CD14-positive monocyte (primary cell): ENCODE measurements around the gene IL27RA. TPM values are rescaled to one million over a fixed set of nuclear protein-coding genes. Genes with fewer than 3 reads are reported as not detected.
"Not testable (repeated sequence)": the region's sequence is repeated elsewhere in the genome, so short reads cannot be mapped to it uniquely, and the experiment has no call there.

Experiments used
- DNase-seq, 3 donors: peaks; one replicate each; pipeline ENCODE4 v3.0.0-alpha.2; 2011 to 2022
- H2AFZ ChIP-seq: 2 replicates; pipeline ENCODE4 v1.6.0; 2012; ENCODE audit warnings: mild to moderate bottlenecking, low read depth, low read length, inconsistent platforms; ENCODE audit not compliant: insufficient read depth, poor library complexity, severe bottlenecking
- H3K27ac ChIP-seq, 2 donors: 1 replicate in 1 of 2; 2 replicates in 1 of 2; pipeline ENCODE4 v1.5.1; 2012 to 2013; ENCODE audit warnings: low read length in 2 of 2, control low read depth in 1 of 2, inconsistent platforms in 1 of 2, low read depth in 1 of 2, mild to moderate bottlenecking in 1 of 2
- H3K27me3 ChIP-seq, 2 donors: one replicate each; pipeline versions ENCODE4 v1.6.0 to v1.6.1; 2011 to 2013; ENCODE audit warnings: low read length in 2 of 2; ENCODE audit not compliant: control insufficient read depth in 2 of 2, insufficient read depth in 2 of 2
- H3K36me3 ChIP-seq, 2 donors: replicated peaks in 1 of 2; 1 replicate in 1 of 2; 2 replicates in 1 of 2; pipeline versions ENCODE4 v1.5.1 to v1.6.1; 2012 to 2013; ENCODE audit warnings: low read length in 2 of 2, control low read depth in 1 of 2, inconsistent platforms in 1 of 2, mild to moderate bottlenecking in 1 of 2; ENCODE audit not compliant: insufficient read depth in 2 of 2, control insufficient read depth in 1 of 2
- H3K4me1 ChIP-seq, 2 donors: 1 replicate in 1 of 2; 2 replicates in 1 of 2; pipeline versions ENCODE4 v1.5.1 to v1.6.1; 2012 to 2013; ENCODE audit warnings: low read length in 2 of 2, control low read depth in 1 of 2, inconsistent platforms in 1 of 2, mild to moderate bottlenecking in 1 of 2, moderate library complexity in 1 of 2; ENCODE audit not compliant: insufficient read depth in 2 of 2, control insufficient read depth in 1 of 2
- H3K4me2 ChIP-seq: replicated peaks from 2 replicates; pipeline ENCODE3; 2012; ENCODE audit warnings: low read length, moderate library complexity, mild to moderate bottlenecking; ENCODE audit not compliant: poor library complexity, severe bottlenecking; ENCODE audit errors: extremely low read depth
- H3K4me3 ChIP-seq, 3 experiments: fragments of 200-600 bp in 1 of 3; sonication (generic) in 1 of 3; replicated peaks in 1 of 3; 1 replicate in 2 of 3; 2 replicates in 1 of 3; pipeline ENCODE4 v1.5.1; 2011 to 2013; ENCODE audit warnings: low read length in 3 of 3, mild to moderate bottlenecking in 3 of 3, control low read depth in 2 of 3, low read depth in 2 of 3, inconsistent platforms in 1 of 3, moderate library complexity in 1 of 3
- H3K79me2 ChIP-seq: 2 replicates; pipeline ENCODE4 v1.6.0; 2012; ENCODE audit warnings: mild to moderate bottlenecking, control low read depth, inconsistent platforms, low read length, moderate library complexity; ENCODE audit not compliant: insufficient read depth
- H3K9ac ChIP-seq: 2 replicates; pipeline ENCODE4 v1.6.0; 2017; ENCODE audit warnings: low read length, mild to moderate bottlenecking; ENCODE audit not compliant: insufficient read depth, poor library complexity, severe bottlenecking
- H3K9me3 ChIP-seq, 2 donors: replicated peaks in 1 of 2; 1 replicate in 1 of 2; 2 replicates in 1 of 2; pipeline versions ENCODE4 v1.5.1 to v1.6.1; 2012 to 2013; ENCODE audit warnings: low read length in 2 of 2, control low read depth in 1 of 2; ENCODE audit not compliant: control insufficient read depth in 1 of 2, insufficient read depth in 1 of 2
- H4K20me1 ChIP-seq: 2 replicates; pipeline ENCODE4 v1.6.0; 2012; ENCODE audit warnings: mild to moderate bottlenecking, low read length, control low read depth, moderate library complexity; ENCODE audit not compliant: insufficient read depth
- H3K27ac Mint-ChIP-seq, 7 donors: one replicate each; pipeline ENCODE4 v1.8.0; 2020; ENCODE audit warnings: mild to moderate bottlenecking in 7 of 7, mixed read lengths in 7 of 7, moderate library complexity in 6 of 7, inconsistent platforms in 2 of 7
- H3K27me3 Mint-ChIP-seq, 3 donors: one replicate each; pipeline ENCODE4 v1.8.0; 2021 to 2022; ENCODE audit warnings: low read depth in 3 of 3, mild to moderate bottlenecking in 3 of 3, mixed read lengths in 3 of 3, moderate library complexity in 3 of 3, inconsistent platforms in 1 of 3
- H3K36me3 Mint-ChIP-seq, 2 donors: one replicate each; pipeline ENCODE4 v1.8.0; 2020; ENCODE audit warnings: mixed read lengths in 2 of 2, inconsistent platforms in 1 of 2, mild to moderate bottlenecking in 1 of 2
- H3K4me1 Mint-ChIP-seq: one replicate; pipeline ENCODE4 v1.8.0; 2020; ENCODE audit warnings: mild to moderate bottlenecking, mixed read lengths
- H3K4me3 Mint-ChIP-seq, 2 donors: one replicate each; pipeline ENCODE4 v1.8.0; 2020; ENCODE audit warnings: mild to moderate bottlenecking in 2 of 2, mixed read lengths in 2 of 2, moderate library complexity in 1 of 2
- H3K9me3 Mint-ChIP-seq, 7 donors: one replicate each; pipeline ENCODE4 v1.8.0; 2020 to 2022; ENCODE audit warnings: mixed read lengths in 7 of 7, mild to moderate bottlenecking in 6 of 7, moderate library complexity in 6 of 7, inconsistent platforms in 2 of 7
- WGBS: methylation state at CpG from one replicate; pipeline ENCODE4 v1.1.5; 2013; ENCODE audit warnings: missing lambda C conversion rate; ENCODE audit not compliant: insufficient coverage; 5-methylcytosine and 5-hydroxymethylcytosine counted together
- intact Hi-C, 2 donors: fragments of 100-400 bp; cut with micrococcal nuclease; formaldehyde crosslinking; loops; one replicate each; pipeline versions ENCODE4 v1.15.0 to v1.15.1; 2023
- polyA plus RNA-seq, 3 donors: library from polyadenylated mRNA; depleted of rRNA in 1 of 3; unstranded in 2 of 3; stranded (reverse) in 1 of 3; fragments of 300-500 nt in 2 of 3; fragments of >200 nt in 1 of 3; fragmentation: Illumina TruSeq in 2 of 3; gene quantifications; 1 replicate in 2 of 3; 2 replicates in 1 of 3; pipeline ENCODE4 v1.2.3, GENCODE V29; 2012 to 2021
- TF ChIP-seq, protein P1 (sequence below): fragments of 200-600 bp; IDR thresholded peaks from one replicate; pipeline ENCODE4 v1.8.0; 2022; ENCODE audit warnings: antibody characterized with exemption, mild to moderate bottlenecking

IL27RA gene
- polyA plus RNA-seq, 3 donors: 40.4 to 61.5 (median 54.9) TPM

DNA sequence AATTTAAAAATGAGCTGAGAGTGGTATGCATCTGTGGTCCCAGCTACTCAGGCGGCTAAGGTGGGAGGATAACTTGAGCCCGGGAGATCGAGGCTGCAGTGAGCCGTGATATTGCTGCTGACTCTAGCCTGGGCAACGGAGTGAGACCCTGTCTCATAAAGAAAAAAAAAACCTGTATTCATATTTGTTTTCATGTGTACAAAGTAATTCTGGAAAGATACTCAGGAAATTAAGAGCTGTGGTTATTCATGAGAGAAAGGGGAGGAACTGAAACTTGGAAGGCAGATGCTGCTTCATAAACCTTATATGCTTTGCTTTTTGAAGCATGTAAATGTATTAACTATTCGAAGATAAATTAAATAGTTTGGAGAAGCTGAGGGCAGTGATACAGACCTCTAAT, 12.5 kb upstream of the IL27RA start:
- peaks cover 0 to 4% (median 0%) of the 10 kb centered on the region in 7 donors for H3K9me3 Mint-ChIP-seq
- peak overlapping the region; percentile 14 to 37 for H3K27ac ChIP-seq
- H3K79me2 ChIP-seq: no peaks in the 10 kb centered on the region
- no peak overlapping the region for H2AFZ ChIP-seq
- H3K4me3 Mint-ChIP-seq: peak overlapping the region in 1 of 2 donors; percentile 51
- H3K9me3 ChIP-seq: no peaks in the 10 kb centered on the region
- intact Hi-C loops: no loop called here
- peak overlapping the region in 6 of 7 donors; percentile 40 to 82 (median 69) for H3K27ac Mint-ChIP-seq
- peaks cover 51 to 56% of the 10 kb centered on the region in 2 donors for H3K4me1 ChIP-seq
- H3K36me3 Mint-ChIP-seq: no peaks in the 10 kb centered on the region
- H3K9ac ChIP-seq: no peak overlapping the region
- TF ChIP-seq, protein P1, sequence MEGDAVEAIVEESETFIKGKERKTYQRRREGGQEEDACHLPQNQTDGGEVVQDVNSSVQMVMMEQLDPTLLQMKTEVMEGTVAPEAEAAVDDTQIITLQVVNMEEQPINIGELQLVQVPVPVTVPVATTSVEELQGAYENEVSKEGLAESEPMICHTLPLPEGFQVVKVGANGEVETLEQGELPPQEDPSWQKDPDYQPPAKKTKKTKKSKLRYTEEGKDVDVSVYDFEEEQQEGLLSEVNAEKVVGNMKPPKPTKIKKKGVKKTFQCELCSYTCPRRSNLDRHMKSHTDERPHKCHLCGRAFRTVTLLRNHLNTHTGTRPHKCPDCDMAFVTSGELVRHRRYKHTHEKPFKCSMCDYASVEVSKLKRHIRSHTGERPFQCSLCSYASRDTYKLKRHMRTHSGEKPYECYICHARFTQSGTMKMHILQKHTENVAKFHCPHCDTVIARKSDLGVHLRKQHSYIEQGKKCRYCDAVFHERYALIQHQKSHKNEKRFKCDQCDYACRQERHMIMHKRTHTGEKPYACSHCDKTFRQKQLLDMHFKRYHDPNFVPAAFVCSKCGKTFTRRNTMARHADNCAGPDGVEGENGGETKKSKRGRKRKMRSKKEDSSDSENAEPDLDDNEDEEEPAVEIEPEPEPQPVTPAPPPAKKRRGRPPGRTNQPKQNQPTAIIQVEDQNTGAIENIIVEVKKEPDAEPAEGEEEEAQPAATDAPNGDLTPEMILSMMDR: no peak
- peaks cover 48% of the 10 kb centered on the region for H3K4me1 Mint-ChIP-seq
- H4K20me1 ChIP-seq: no peaks in the 10 kb centered on the region
- H3K36me3 ChIP-seq: no peaks in the 10 kb centered on the region
- peaks cover 0 to 2% (median 2%) of the 10 kb centered on the region in 3 donors for H3K27me3 Mint-ChIP-seq
- H3K4me2 ChIP-seq: peak overlapping the region; percentile 44
- no peaks in the 10 kb centered on the region for H3K27me3 ChIP-seq
- peak in 2 of 3 donors; percentile 43 for DNase-seq
- no CpG with 5 or more reads among the region's 6 CpGs for WGBS
- H3K4me3 ChIP-seq: peak overlapping the region in 1 of 3 experiments; percentile 30

DNA sequence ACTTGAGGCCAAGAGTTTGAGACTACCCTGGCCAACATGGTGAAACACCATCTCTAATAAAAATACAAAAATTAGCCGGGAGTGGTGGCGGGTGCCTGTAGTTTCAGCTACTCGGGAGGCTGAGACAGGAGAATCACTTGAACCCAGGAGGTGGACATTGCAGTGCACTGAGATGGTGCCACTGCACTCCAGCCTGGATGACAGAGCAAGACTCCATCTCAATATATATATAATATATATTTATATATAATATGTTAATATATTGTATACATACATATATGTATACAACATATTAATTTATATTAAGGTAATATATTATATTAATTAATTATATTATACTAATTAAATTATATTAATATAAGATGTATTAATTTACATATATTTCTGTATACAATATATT, 11.8 kb upstream of the IL27RA start:
- no CpG with 5 or more reads among the region's 3 CpGs for WGBS
- peaks cover 49% of the 10 kb centered on the region for H3K4me1 Mint-ChIP-seq
- H3K27me3 ChIP-seq, H3K4me3 ChIP-seq, H3K4me2 ChIP-seq, H3K79me2 ChIP-seq, H4K20me1 ChIP-seq, H3K9ac ChIP-seq, H3K27ac ChIP-seq, DNase-seq, H3K36me3 Mint-ChIP-seq, H3K36me3 ChIP-seq, H3K4me3 Mint-ChIP-seq, H3K9me3 Mint-ChIP-seq, intact Hi-C loops, H3K27me3 Mint-ChIP-seq, H2AFZ ChIP-seq, H3K9me3 ChIP-seq: not testable (repeated sequence)
- H3K4me1 ChIP-seq: peaks cover 58% of the 10 kb centered on the region in 2 donors
- peak overlapping the region in 3 of 7 donors; percentile 31 to 66 (median 61) for H3K27ac Mint-ChIP-seq
